WTC11 (cell line): ENCODE measurements around the gene PAGE4. TPM values are rescaled to one million over a fixed set of nuclear protein-coding genes. Genes with fewer than 3 reads are reported as not detected.

Source experiments
- ATAC-seq: fragments of 200-7000 bp; cut with Tn5 transposase; 2 replicates; pipeline ENCODE4 v1.10.0; 2021; ENCODE audit warnings: mild to moderate bottlenecking, moderate library complexity
- CTCF ChIA-PET: fragments of 300-600 bp; sonication (Branson Sonifier 250); formaldehyde crosslinking; loops from one replicate; lab custom pipeline; 2021; ENCODE audit warnings: antibody characterized with exemption; lab: Charles Lee
- POLR2A ChIA-PET: fragments of 350-600 bp; sonication (Branson Sonifier 250); formaldehyde crosslinking; loops from one replicate; lab custom pipeline; 2021; ENCODE audit warnings: antibody characterized with exemption; lab: Charles Lee
- DNase-seq: peaks from one replicate; pipeline ENCODE4 v3.0.0; 2021; ENCODE audit warnings: low spot score
- H3K27ac Mint-ChIP-seq: 2 replicates; pipeline ENCODE4 v1.8.0; 2021; ENCODE audit warnings: mixed read lengths
- H3K27me3 Mint-ChIP-seq: 2 replicates; pipeline ENCODE4 v1.8.0; 2021; ENCODE audit warnings: low read depth, mild to moderate bottlenecking, moderate library complexity, mixed read lengths
- H3K36me3 Mint-ChIP-seq: 2 replicates; pipeline ENCODE4 v1.8.0; 2021; ENCODE audit warnings: mixed read lengths
- H3K4me1 Mint-ChIP-seq: 2 replicates; pipeline ENCODE4 v1.8.0; 2022; ENCODE audit warnings: mixed read lengths
- H3K4me3 Mint-ChIP-seq: 2 replicates; pipeline ENCODE4 v1.8.0; 2021; ENCODE audit warnings: mild to moderate bottlenecking, moderate library complexity, mixed read lengths
- H3K9me3 Mint-ChIP-seq: 2 replicates; pipeline ENCODE4 v1.8.0; 2021; ENCODE audit warnings: mixed read lengths
- CREB1 ChIP-seq: sonication (generic); formaldehyde crosslinking; IDR thresholded peaks from 2 replicates; pipeline ENCODE4 v1.8.0; 2023; ENCODE audit warnings: mild to moderate bottlenecking, missing genetic modification reagents
- CREM ChIP-seq: sonication (generic); formaldehyde crosslinking; IDR thresholded peaks from 2 replicates; pipeline ENCODE4 v1.8.1; 2022; ENCODE audit warnings: mild to moderate bottlenecking, missing genetic modification reagents, moderate library complexity
- FOXJ3 ChIP-seq: sonication (generic); formaldehyde crosslinking; IDR thresholded peaks from 2 replicates; pipeline ENCODE4 v1.9.0; 2021; ENCODE audit warnings: missing genetic modification reagents, mild to moderate bottlenecking, borderline replicate concordance
- JUN ChIP-seq: sonication (generic); formaldehyde crosslinking; IDR thresholded peaks from 2 replicates; pipeline ENCODE4 v1.8.0; 2023; ENCODE audit warnings: mild to moderate bottlenecking, missing genetic modification reagents
- KAT7 ChIP-seq: sonication (generic); formaldehyde crosslinking; IDR thresholded peaks from 2 replicates; pipeline ENCODE4 v1.8.1; 2023; ENCODE audit warnings: missing genetic modification reagents, mild to moderate bottlenecking, borderline replicate concordance
- NFATC4 ChIP-seq: fragments of 250-450 bp; sonication (Bioruptor Pico); IDR thresholded peaks from 2 replicates; pipeline ENCODE4 v1.9.0; 2021; ENCODE audit warnings: mild to moderate bottlenecking
- NFYB ChIP-seq: sonication (generic); formaldehyde crosslinking; conservative IDR thresholded peaks from 2 replicates; pipeline ENCODE4 v1.8.0; 2022; ENCODE audit warnings: low read depth, missing genetic modification reagents
- PRRX2 ChIP-seq: fragments of 250-450 bp; sonication (Bioruptor Pico); IDR thresholded peaks from 2 replicates; pipeline ENCODE4 v1.8.0; 2021; ENCODE audit warnings: mild to moderate bottlenecking
- RELA ChIP-seq: sonication (generic); formaldehyde crosslinking; IDR thresholded peaks from 2 replicates; pipeline ENCODE4 v1.8.1; 2022; ENCODE audit warnings: missing genetic modification reagents, mild to moderate bottlenecking, borderline replicate concordance
- RORB ChIP-seq: fragments of 250-450 bp; sonication (Bioruptor Pico); IDR thresholded peaks from 2 replicates; pipeline ENCODE4 v1.9.0; 2021; ENCODE audit warnings: mild to moderate bottlenecking
- SMAD4 ChIP-seq: sonication (generic); formaldehyde crosslinking; IDR thresholded peaks from 2 replicates; pipeline ENCODE4 v1.8.0; 2022; ENCODE audit warnings: mild to moderate bottlenecking, missing genetic modification reagents
- TP53 ChIP-seq: sonication (generic); formaldehyde crosslinking; IDR thresholded peaks from 2 replicates; pipeline ENCODE4 v1.8.1; 2023; ENCODE audit warnings: mild to moderate bottlenecking, missing genetic modification reagents
- total RNA-seq: library from RNA; stranded (reverse); gene quantifications from 3 replicates; pipeline ENCODE4 v1.2.3, GENCODE V29; 2021
- TF ChIP-seq, protein P1 (sequence below): sonication (generic); formaldehyde crosslinking; IDR thresholded peaks from 2 replicates; pipeline ENCODE4 v1.8.0; 2022; ENCODE audit warnings: mild to moderate bottlenecking, missing genetic modification reagents
- TF ChIP-seq, protein P2 (sequence below): sonication (generic); formaldehyde crosslinking; IDR thresholded peaks from 2 replicates; pipeline ENCODE4 v1.8.1; 2023; ENCODE audit warnings: mild to moderate bottlenecking, missing genetic modification reagents
- TF ChIP-seq, protein P3 (sequence below): fragments of 250-450 bp; sonication (Bioruptor Pico); IDR thresholded peaks from 2 replicates; pipeline ENCODE4 v1.9.0; 2021; ENCODE audit warnings: mild to moderate bottlenecking
- TF ChIP-seq, protein P4 (sequence below): sonication (generic); formaldehyde crosslinking; IDR thresholded peaks from 2 replicates; pipeline ENCODE4 v1.8.1; 2023; ENCODE audit warnings: mild to moderate bottlenecking, missing genetic modification reagents, moderate library complexity
- TF ChIP-seq, protein P5 (sequence below): fragments of 250-450 bp; sonication (Bioruptor Pico); IDR thresholded peaks from 2 replicates; pipeline ENCODE4 v1.9.0; 2021; ENCODE audit warnings: mild to moderate bottlenecking
- TF ChIP-seq, protein P6 (sequence below): sonication (generic); formaldehyde crosslinking; conservative IDR thresholded peaks from 2 replicates; pipeline ENCODE4 v1.8.1; 2023; ENCODE audit warnings: mild to moderate bottlenecking, low read depth, missing genetic modification reagents, moderate library complexity
- TF ChIP-seq, protein P7 (sequence below): fragments of 250-450 bp; sonication (Bioruptor Pico); IDR thresholded peaks from 2 replicates; pipeline ENCODE4 v1.8.0; 2021; ENCODE audit warnings: mild to moderate bottlenecking
- TF ChIP-seq, protein P8 (sequence below): sonication (generic); formaldehyde crosslinking; IDR thresholded peaks from 2 replicates; pipeline ENCODE4 v1.8.0; 2022; ENCODE audit warnings: mild to moderate bottlenecking, missing genetic modification reagents

PAGE4 gene
- total RNA-seq, 1 experiment from 2014 or later = not detected

DNA sequence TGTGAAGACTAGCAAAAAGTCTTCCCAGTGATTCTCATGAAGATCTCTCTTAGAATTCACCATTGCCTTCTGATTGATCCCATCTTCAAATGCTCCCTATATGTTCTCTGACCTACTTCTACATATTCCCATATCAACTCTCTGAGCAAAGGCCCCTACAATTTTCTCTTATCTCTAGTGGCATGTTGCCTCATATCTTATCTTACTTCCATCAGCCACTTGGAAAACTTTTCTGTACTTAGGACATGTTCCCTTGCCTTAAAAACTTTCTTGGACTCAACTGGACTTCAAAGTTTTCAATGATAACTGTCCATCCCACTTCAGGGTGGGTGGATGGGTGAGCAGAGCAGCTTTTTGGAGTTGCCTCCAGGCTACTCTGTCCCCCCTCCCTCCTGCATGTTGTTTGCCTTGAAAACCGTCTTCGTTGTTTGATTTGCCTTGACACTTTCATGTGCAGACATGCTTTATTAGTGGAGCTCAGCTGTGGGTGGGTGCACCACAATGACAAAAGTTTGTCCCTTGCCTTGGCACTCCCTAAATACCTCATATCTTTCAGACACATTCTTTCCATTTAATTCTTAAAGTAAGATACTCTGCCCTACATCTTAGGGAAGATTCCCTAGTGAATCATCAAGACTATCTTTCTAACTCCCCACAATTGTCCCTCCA lies 31.9 kb downstream of the PAGE4 start:
- no peak overlapping the region for H3K4me3 Mint-ChIP-seq
- no peaks in the 10 kb centered on the region for H3K4me1 Mint-ChIP-seq
- H3K36me3 Mint-ChIP-seq = no peaks in the 10 kb centered on the region
- ATAC-seq = no peak
- TF ChIP-seq RORB (CRISPR knock-in tag) (no peak), TP53 (no peak), SMAD4 (no peak), CREM (no peak), FOXJ3 (no peak), KAT7 (CRISPR knock-in tag) (no peak), PRRX2 (CRISPR knock-in tag) (no peak), RELA (CRISPR knock-in tag) (no peak), NFATC4 (CRISPR knock-in tag) (no peak)
- TF ChIP-seq, protein P1, sequence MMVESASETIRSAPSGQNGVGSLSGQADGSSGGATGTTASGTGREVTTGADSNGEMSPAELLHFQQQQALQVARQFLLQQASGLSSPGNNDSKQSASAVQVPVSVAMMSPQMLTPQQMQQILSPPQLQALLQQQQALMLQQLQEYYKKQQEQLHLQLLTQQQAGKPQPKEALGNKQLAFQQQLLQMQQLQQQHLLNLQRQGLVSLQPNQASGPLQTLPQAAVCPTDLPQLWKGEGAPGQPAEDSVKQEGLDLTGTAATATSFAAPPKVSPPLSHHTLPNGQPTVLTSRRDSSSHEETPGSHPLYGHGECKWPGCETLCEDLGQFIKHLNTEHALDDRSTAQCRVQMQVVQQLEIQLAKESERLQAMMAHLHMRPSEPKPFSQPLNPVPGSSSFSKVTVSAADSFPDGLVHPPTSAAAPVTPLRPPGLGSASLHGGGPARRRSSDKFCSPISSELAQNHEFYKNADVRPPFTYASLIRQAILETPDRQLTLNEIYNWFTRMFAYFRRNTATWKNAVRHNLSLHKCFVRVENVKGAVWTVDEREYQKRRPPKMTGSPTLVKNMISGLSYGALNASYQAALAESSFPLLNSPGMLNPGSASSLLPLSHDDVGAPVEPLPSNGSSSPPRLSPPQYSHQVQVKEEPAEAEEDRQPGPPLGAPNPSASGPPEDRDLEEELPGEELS (CRISPR knock-in tag) = no peak
- TF ChIP-seq, protein P2, sequence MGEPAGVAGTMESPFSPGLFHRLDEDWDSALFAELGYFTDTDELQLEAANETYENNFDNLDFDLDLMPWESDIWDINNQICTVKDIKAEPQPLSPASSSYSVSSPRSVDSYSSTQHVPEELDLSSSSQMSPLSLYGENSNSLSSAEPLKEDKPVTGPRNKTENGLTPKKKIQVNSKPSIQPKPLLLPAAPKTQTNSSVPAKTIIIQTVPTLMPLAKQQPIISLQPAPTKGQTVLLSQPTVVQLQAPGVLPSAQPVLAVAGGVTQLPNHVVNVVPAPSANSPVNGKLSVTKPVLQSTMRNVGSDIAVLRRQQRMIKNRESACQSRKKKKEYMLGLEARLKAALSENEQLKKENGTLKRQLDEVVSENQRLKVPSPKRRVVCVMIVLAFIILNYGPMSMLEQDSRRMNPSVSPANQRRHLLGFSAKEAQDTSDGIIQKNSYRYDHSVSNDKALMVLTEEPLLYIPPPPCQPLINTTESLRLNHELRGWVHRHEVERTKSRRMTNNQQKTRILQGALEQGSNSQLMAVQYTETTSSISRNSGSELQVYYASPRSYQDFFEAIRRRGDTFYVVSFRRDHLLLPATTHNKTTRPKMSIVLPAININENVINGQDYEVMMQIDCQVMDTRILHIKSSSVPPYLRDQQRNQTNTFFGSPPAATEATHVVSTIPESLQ (CRISPR knock-in tag) = no peak
- TF ChIP-seq, protein P3, sequence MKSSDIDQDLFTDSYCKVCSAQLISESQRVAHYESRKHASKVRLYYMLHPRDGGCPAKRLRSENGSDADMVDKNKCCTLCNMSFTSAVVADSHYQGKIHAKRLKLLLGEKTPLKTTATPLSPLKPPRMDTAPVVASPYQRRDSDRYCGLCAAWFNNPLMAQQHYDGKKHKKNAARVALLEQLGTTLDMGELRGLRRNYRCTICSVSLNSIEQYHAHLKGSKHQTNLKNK (CRISPR knock-in tag) = no peak
- TF ChIP-seq, protein P4, sequence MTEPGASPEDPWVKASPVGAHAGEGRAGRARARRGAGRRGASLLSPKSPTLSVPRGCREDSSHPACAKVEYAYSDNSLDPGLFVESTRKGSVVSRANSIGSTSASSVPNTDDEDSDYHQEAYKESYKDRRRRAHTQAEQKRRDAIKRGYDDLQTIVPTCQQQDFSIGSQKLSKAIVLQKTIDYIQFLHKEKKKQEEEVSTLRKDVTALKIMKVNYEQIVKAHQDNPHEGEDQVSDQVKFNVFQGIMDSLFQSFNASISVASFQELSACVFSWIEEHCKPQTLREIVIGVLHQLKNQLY (CRISPR knock-in tag) = no peak
- TF ChIP-seq, protein P5, sequence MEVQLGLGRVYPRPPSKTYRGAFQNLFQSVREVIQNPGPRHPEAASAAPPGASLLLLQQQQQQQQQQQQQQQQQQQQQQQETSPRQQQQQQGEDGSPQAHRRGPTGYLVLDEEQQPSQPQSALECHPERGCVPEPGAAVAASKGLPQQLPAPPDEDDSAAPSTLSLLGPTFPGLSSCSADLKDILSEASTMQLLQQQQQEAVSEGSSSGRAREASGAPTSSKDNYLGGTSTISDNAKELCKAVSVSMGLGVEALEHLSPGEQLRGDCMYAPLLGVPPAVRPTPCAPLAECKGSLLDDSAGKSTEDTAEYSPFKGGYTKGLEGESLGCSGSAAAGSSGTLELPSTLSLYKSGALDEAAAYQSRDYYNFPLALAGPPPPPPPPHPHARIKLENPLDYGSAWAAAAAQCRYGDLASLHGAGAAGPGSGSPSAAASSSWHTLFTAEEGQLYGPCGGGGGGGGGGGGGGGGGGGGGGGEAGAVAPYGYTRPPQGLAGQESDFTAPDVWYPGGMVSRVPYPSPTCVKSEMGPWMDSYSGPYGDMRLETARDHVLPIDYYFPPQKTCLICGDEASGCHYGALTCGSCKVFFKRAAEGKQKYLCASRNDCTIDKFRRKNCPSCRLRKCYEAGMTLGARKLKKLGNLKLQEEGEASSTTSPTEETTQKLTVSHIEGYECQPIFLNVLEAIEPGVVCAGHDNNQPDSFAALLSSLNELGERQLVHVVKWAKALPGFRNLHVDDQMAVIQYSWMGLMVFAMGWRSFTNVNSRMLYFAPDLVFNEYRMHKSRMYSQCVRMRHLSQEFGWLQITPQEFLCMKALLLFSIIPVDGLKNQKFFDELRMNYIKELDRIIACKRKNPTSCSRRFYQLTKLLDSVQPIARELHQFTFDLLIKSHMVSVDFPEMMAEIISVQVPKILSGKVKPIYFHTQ = no peak
- TF ChIP-seq, protein P6, sequence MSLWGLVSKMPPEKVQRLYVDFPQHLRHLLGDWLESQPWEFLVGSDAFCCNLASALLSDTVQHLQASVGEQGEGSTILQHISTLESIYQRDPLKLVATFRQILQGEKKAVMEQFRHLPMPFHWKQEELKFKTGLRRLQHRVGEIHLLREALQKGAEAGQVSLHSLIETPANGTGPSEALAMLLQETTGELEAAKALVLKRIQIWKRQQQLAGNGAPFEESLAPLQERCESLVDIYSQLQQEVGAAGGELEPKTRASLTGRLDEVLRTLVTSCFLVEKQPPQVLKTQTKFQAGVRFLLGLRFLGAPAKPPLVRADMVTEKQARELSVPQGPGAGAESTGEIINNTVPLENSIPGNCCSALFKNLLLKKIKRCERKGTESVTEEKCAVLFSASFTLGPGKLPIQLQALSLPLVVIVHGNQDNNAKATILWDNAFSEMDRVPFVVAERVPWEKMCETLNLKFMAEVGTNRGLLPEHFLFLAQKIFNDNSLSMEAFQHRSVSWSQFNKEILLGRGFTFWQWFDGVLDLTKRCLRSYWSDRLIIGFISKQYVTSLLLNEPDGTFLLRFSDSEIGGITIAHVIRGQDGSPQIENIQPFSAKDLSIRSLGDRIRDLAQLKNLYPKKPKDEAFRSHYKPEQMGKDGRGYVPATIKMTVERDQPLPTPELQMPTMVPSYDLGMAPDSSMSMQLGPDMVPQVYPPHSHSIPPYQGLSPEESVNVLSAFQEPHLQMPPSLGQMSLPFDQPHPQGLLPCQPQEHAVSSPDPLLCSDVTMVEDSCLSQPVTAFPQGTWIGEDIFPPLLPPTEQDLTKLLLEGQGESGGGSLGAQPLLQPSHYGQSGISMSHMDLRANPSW (CRISPR knock-in tag) = no peak
- TF ChIP-seq, all 79 proteins: peak for 0
- peaks cover 13% of the 10 kb centered on the region for H3K27me3 Mint-ChIP-seq
- POLR2A ChIA-PET = no interaction called here
- H3K9me3 Mint-ChIP-seq = no peaks in the 10 kb centered on the region
- no peak overlapping the region for H3K27ac Mint-ChIP-seq
- CTCF ChIA-PET = no interaction called here
- DNase-seq = no peak

DNA sequence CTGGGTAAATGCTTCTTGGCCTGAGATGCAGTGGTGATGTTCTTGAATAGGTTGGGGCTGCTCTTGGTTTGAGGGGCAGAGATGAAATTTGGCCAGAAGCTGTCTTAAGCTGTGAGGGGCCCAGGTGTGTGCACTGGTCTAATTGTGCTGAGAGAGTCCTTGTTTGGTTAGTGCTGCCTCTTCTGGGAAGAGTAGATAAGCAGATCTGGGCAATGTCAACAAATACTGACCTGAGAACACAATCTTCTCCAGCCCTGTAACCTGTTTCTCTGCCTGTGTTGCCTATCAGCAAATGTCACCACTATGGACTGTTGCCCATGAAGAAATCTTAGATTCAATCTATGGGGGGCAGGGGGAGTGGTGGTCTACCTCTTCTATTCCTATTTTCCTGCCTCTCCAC lies 33.0 kb downstream of the PAGE4 start:
- DNase-seq (no peak), ATAC-seq (no peak)
- ChIA-PET POLR2A (no interaction called here), CTCF (no interaction called here)
- no peak overlapping the region for H3K27ac Mint-ChIP-seq
- no peak overlapping the region for H3K4me3 Mint-ChIP-seq
- no peaks in the 10 kb centered on the region for H3K36me3 Mint-ChIP-seq
- H3K4me1 Mint-ChIP-seq = no peaks in the 10 kb centered on the region
- H3K9me3 Mint-ChIP-seq = no peaks in the 10 kb centered on the region
- H3K27me3 Mint-ChIP-seq = peaks cover 13% of the 10 kb centered on the region
- TF ChIP-seq, protein P7, sequence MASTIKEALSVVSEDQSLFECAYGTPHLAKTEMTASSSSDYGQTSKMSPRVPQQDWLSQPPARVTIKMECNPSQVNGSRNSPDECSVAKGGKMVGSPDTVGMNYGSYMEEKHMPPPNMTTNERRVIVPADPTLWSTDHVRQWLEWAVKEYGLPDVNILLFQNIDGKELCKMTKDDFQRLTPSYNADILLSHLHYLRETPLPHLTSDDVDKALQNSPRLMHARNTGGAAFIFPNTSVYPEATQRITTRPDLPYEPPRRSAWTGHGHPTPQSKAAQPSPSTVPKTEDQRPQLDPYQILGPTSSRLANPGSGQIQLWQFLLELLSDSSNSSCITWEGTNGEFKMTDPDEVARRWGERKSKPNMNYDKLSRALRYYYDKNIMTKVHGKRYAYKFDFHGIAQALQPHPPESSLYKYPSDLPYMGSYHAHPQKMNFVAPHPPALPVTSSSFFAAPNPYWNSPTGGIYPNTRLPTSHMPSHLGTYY = no peak
- TF ChIP-seq JUN (CRISPR knock-in tag) (no peak), CREB1 (CRISPR knock-in tag) (no peak), NFYB (CRISPR knock-in tag) (no peak)
- TF ChIP-seq, protein P8, sequence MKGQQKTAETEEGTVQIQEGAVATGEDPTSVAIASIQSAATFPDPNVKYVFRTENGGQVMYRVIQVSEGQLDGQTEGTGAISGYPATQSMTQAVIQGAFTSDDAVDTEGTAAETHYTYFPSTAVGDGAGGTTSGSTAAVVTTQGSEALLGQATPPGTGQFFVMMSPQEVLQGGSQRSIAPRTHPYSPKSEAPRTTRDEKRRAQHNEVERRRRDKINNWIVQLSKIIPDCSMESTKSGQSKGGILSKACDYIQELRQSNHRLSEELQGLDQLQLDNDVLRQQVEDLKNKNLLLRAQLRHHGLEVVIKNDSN (CRISPR knock-in tag) = no peak
